HepG2 (cell line): Measurements from ENCODE around the gene PALM. TPM values are rescaled to one million over a fixed set of nuclear protein-coding genes. Genes with fewer than 3 reads are reported as not detected.

Source experiments
- AHR ChIP-seq: IDR thresholded peaks from 2 replicates; pipeline ENCODE4 v1.6.1; 2018; ENCODE audit warnings: missing genetic modification reagents, missing compliant biosample characterization
- CERS6 ChIP-seq: sonication (generic); formaldehyde crosslinking; IDR thresholded peaks from 2 replicates; pipeline ENCODE4 v1.5.0; 2020; ENCODE audit warnings: missing genetic modification reagents
- FOXK2 ChIP-seq: fragments of 450-650 bp; IDR thresholded peaks from 2 replicates; pipeline ENCODE4 v1.6.1; 2016
- MAFF ChIP-seq: IDR thresholded peaks from 2 replicates; pipeline ENCODE4 v1.6.1; 2011; ENCODE audit warnings: low read depth, low read length, improper control_type of control experiment
- MXD1 ChIP-seq: sonication (generic); formaldehyde crosslinking; IDR thresholded peaks from 2 replicates; pipeline ENCODE4 v1.4.0; 2020; ENCODE audit warnings: mild to moderate bottlenecking, missing genetic modification reagents
- MXD4 ChIP-seq: IDR thresholded peaks from 2 replicates; pipeline ENCODE4 v1.6.1; 2016; ENCODE audit warnings: mild to moderate bottlenecking, missing biosample characterization, missing genetic modification reagents
- MYC ChIP-seq: sonication (generic); formaldehyde crosslinking; IDR thresholded peaks from 2 replicates; pipeline ENCODE4 v1.9.0; 2021; ENCODE audit warnings: missing genetic modification reagents, borderline replicate concordance
- PRDM10 ChIP-seq: sonication (generic); formaldehyde crosslinking; IDR thresholded peaks from 2 replicates; pipeline ENCODE4 v1.4.0; 2020; ENCODE audit warnings: low read depth, missing genetic modification reagents
- SOX5 ChIP-seq: IDR thresholded peaks from 2 replicates; pipeline ENCODE4 v1.6.1; 2016; ENCODE audit warnings: borderline replicate concordance
- ZBTB4 ChIP-seq: sonication (generic); formaldehyde crosslinking; IDR thresholded peaks from 2 replicates; pipeline ENCODE4 v1.4.0; 2020; ENCODE audit warnings: missing genetic modification reagents, mild to moderate bottlenecking, borderline replicate concordance
- ZFYVE20 ChIP-seq: sonication (generic); formaldehyde crosslinking; IDR thresholded peaks from 2 replicates; pipeline ENCODE4 v1.8.0; 2023; ENCODE audit warnings: low read depth, mild to moderate bottlenecking, moderate library complexity, missing genetic modification reagents, borderline replicate concordance
- ZNF224 ChIP-seq: sonication (generic); formaldehyde crosslinking; IDR thresholded peaks from 2 replicates; pipeline ENCODE4 v1.5.0; 2020; ENCODE audit warnings: mild to moderate bottlenecking, missing genetic modification reagents
- ZNF280D ChIP-seq: sonication (generic); formaldehyde crosslinking; IDR thresholded peaks from 2 replicates; pipeline ENCODE4 v1.5.1; 2020; ENCODE audit warnings: mild to moderate bottlenecking, missing genetic modification reagents
- ZNF580 ChIP-seq: IDR thresholded peaks from 2 replicates; pipeline ENCODE4 v1.6.1; 2016; ENCODE audit warnings: low read depth, borderline replicate concordance
- ZNF670 ChIP-seq: sonication (generic); formaldehyde crosslinking; IDR thresholded peaks from 2 replicates; pipeline ENCODE4 v1.8.0; 2022; ENCODE audit warnings: mild to moderate bottlenecking, missing genetic modification reagents, borderline replicate concordance
- ZNF674 ChIP-seq: sonication (generic); formaldehyde crosslinking; IDR thresholded peaks from 2 replicates; pipeline ENCODE4 v1.5.0; 2020; ENCODE audit warnings: low read depth, mild to moderate bottlenecking, missing genetic modification reagents
- ZNF703 ChIP-seq: sonication (generic); formaldehyde crosslinking; IDR thresholded peaks from 2 replicates; pipeline ENCODE4 v1.5.1; 2020; ENCODE audit warnings: missing genetic modification reagents, mild to moderate bottlenecking, moderate library complexity, borderline replicate concordance
- polyA plus RNA-seq, 8 experiments: library from polyadenylated mRNA; depleted of rRNA in 3 of 8; stranded (reverse) in 7 of 8; unstranded in 1 of 8; fragments of >200 nt; fragmentation: Illumina TruSeq in 4 of 8; extraction: Trizol in 4 of 8; gene quantifications; 2 replicates each; pipeline versions ENCODE4 v1.2.1 to v1.2.3, GENCODE V29; 2011 to 2016; ENCODE audit warnings: low read depth in 4 of 8, missing spikeins in 1 of 8, mixed read lengths in 1 of 8; ENCODE audit not compliant: insufficient read depth in 1 of 8
- total RNA-seq, 5 experiments: library from RNA; depleted of rRNA; stranded (reverse); fragments of >200 nt; fragmentation: Illumina TruSeq; extraction: Trizol; gene quantifications; 2 replicates each; pipeline ENCODE4 v1.2.3, GENCODE V29; 2016; ENCODE audit warnings: low read depth in 1 of 5

Gene PALM
- total and polyA plus RNA-seq, 2 of the 13 experiments (the other 11 are each of a cell fraction or from before 2014, with no cell fraction given): 4.0 to 9.7 TPM

GRCh38 chr19:674282-675151 is 34.2 kb upstream of the PALM start (continued):
- TF ChIP-seq PRDM10 (no peak), ZFYVE20 (no peak), ZNF674 (no peak), MXD1 (CRISPR knock-in tag) (no peak), CERS6 (CRISPR knock-in tag) (no peak), ZBTB4 (CRISPR knock-in tag) (no peak), ZNF224 (CRISPR knock-in tag) (no peak), ZNF703 (CRISPR knock-in tag) (no peak), MYC (CRISPR knock-in tag) (no peak), ZNF280D (CRISPR knock-in tag) (no peak), AHR (CRISPR knock-in tag) (no peak), ZNF670 (CRISPR knock-in tag) (no peak), SOX5 (CRISPR knock-in tag) (no peak), MXD4 (CRISPR knock-in tag) (no peak), MAFF (no peak), FOXK2 (no peak), ZNF580 (CRISPR knock-in tag) (no peak)
